Uterus (tissue), 4 donors: ENCODE data around the gene G6PC3. TPM values are rescaled to one million over a fixed set of nuclear protein-coding genes. Genes with fewer than 3 reads are reported as not detected.
A peak's percentile ranks its signal among the peaks of the same experiment; 100 is the strongest.
"Not testable (repeated sequence)": the region's sequence is repeated elsewhere in the genome, so short reads cannot be mapped to it uniquely, and the experiment has no call there.

Experiments used
- DNase-seq, 2 donors: peaks; one replicate each; pipeline ENCODE4 v3.0.0-alpha.2; 2019 to 2020
- H3K27ac ChIP-seq, 2 donors: fragments of 200-600 bp; sonication (generic); 1 replicate in 1 of 2; 2 replicates in 1 of 2; pipeline ENCODE4 v1.5.1; 2016 to 2018
- H3K27me3 ChIP-seq, 2 donors: fragments of 200-600 bp; sonication (generic); one replicate each; pipeline ENCODE4 v1.5.1; 2018 to 2019; ENCODE audit warnings: control low read depth in 1 of 2
- H3K36me3 ChIP-seq, 2 donors: fragments of 200-600 bp; sonication (generic); one replicate each; pipeline ENCODE4 v1.5.1; 2019; ENCODE audit warnings: control low read depth in 1 of 2
- H3K4me1 ChIP-seq, 2 donors: fragments of 200-600 bp; sonication (generic); one replicate each; pipeline ENCODE4 v1.5.1; 2018 to 2019; ENCODE audit warnings: control low read depth in 1 of 2
- H3K4me3 ChIP-seq, 2 donors: fragments of 200-600 bp; sonication (generic); 1 replicate in 1 of 2; 2 replicates in 1 of 2; pipeline ENCODE4 v1.5.1; 2018 to 2019; ENCODE audit warnings: mild to moderate bottlenecking in 1 of 2
- H3K9me3 ChIP-seq, 2 donors: fragments of 200-600 bp; sonication (generic); one replicate each; pipeline ENCODE4 v1.5.1; 2019; ENCODE audit warnings: control low read depth in 1 of 2
- POLR2A ChIP-seq, 2 donors: fragments of 450-650 bp; IDR thresholded peaks; one replicate each; pipeline ENCODE4 v1.6.1; 2016; ENCODE audit warnings: antibody characterized with exemption in 2 of 2, mild to moderate bottlenecking in 1 of 2, moderate library complexity in 1 of 2
- intact Hi-C: fragments of 100-400 bp; cut with DNase I; formaldehyde crosslinking; loops from one replicate; pipeline ENCODE4 v1.15.1; 2023; ENCODE audit warnings: low total_unique reads
- total RNA-seq, 4 donors: library from RNA; depleted of rRNA in 3 of 4; stranded (reverse); fragments of >200 nt in 3 of 4; gene quantifications; one replicate each; pipeline versions ENCODE4 v1.1.0 to v1.2.4, GENCODE V29; 2014 to 2023
- TF ChIP-seq, protein P1 (sequence below), 4 experiments: fragments of 200-600 bp in 2 of 4; fragments of 450-650 bp in 2 of 4; sonication (generic) in 2 of 4; IDR thresholded peaks; one replicate each; pipeline ENCODE4 v1.5.1; 2016 to 2019; ENCODE audit warnings: antibody characterized with exemption in 4 of 4, mild to moderate bottlenecking in 2 of 4, moderate library complexity in 1 of 4
- donor health status: DM: yes; HTN: yes; CAD: no.

The G6PC3 gene
- total RNA-seq, 4 donors from 2014 or later, result 12.4 to 66.3 (median 33.8) TPM

- Histone ChIP-seq H3K4me3 (peak overlapping the region in 1 of 2 donors; percentile 16), H3K27ac (peak overlapping the region; percentile 80 to 91), H3K9me3 (no peaks in the 10 kb centered on the region), H3K27me3 (no peaks in the 10 kb centered on the region), H3K4me1 (peaks cover 5 to 9% of the 10 kb centered on the region in 2 donors), H3K36me3 (no peaks in the 10 kb centered on the region)
- DNase-seq, result no peak
- TF ChIP-seq, protein P1, sequence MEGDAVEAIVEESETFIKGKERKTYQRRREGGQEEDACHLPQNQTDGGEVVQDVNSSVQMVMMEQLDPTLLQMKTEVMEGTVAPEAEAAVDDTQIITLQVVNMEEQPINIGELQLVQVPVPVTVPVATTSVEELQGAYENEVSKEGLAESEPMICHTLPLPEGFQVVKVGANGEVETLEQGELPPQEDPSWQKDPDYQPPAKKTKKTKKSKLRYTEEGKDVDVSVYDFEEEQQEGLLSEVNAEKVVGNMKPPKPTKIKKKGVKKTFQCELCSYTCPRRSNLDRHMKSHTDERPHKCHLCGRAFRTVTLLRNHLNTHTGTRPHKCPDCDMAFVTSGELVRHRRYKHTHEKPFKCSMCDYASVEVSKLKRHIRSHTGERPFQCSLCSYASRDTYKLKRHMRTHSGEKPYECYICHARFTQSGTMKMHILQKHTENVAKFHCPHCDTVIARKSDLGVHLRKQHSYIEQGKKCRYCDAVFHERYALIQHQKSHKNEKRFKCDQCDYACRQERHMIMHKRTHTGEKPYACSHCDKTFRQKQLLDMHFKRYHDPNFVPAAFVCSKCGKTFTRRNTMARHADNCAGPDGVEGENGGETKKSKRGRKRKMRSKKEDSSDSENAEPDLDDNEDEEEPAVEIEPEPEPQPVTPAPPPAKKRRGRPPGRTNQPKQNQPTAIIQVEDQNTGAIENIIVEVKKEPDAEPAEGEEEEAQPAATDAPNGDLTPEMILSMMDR (IDR thresholded peaks at IDR 0.05), result no peak
- intact Hi-C loops, result no loop called here
Observed at GRCh38 chr17:44095388-44095646, 24.8 kb downstream of the G6PC3 start.

- Histone ChIP-seq H3K4me1 (peaks cover 5 to 9% of the 10 kb centered on the region in 2 donors), H3K36me3 (no peaks in the 10 kb centered on the region), H3K4me3 (peak overlapping the region in 1 of 2 donors; percentile 16), H3K27ac (peak overlapping the region; percentile 80 to 91), H3K27me3 (no peaks in the 10 kb centered on the region), H3K9me3 (no peaks in the 10 kb centered on the region)
- intact Hi-C loops, result no loop called here
- DNase-seq, result peak; percentile 72 to 76
- no peak for TF ChIP-seq POLR2A (IDR thresholded peaks at IDR 0.05)
- TF ChIP-seq, protein P1 (IDR thresholded peaks at IDR 0.05), result peak in 3 of 4 experiments; percentile 6 to 41 (median 40)
Observed at GRCh38 chr17:44095647-44096496, 25.3 kb downstream of the G6PC3 start.

GRCh38 chr17:44097110-44097958, 26.8 kb downstream of the G6PC3 start:
- Histone ChIP-seq H3K27ac (peak overlapping the region; percentile 80 to 91), H3K36me3 (no peaks in the 10 kb centered on the region), H3K9me3 (no peaks in the 10 kb centered on the region), H3K27me3 (no peaks in the 10 kb centered on the region), H3K4me1 (peaks cover 5 to 9% of the 10 kb centered on the region in 2 donors), H3K4me3 (no peak overlapping the region)
- intact Hi-C loops, result no loop called here
- no peak for TF ChIP-seq POLR2A (IDR thresholded peaks at IDR 0.05)
- TF ChIP-seq, protein P1 (IDR thresholded peaks at IDR 0.05), result no peak
- no peak for DNase-seq

DNA sequence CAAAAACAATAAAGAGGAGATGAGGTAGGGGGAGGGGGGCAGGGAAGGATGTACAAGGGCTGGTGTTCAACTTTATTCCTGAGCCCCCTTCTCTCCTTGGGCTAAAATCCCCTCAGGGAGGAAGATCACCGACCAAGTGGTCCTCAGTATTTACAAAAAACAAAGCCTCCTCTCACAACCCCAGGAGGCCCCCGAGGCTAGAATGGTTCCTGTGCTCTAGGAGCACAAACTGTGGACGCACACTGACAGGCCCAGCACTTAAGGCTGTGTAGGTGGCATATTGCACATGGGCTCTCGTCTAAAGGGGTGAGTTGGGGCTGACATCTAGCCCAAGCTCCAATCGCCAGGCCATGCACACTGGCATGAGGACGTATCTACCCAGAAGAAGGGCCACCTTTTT, 31.3 kb downstream of the G6PC3 start:
- H3K9me3 ChIP-seq, H3K27me3 ChIP-seq, intact Hi-C loops, DNase-seq, H3K36me3 ChIP-seq, H3K4me3 ChIP-seq, H3K27ac ChIP-seq, H3K4me1 ChIP-seq: not testable (repeated sequence)

GRCh38 chr17:44102849-44103622, 32.5 kb downstream of the G6PC3 start:
- TF ChIP-seq POLR2A (IDR thresholded peaks at IDR 0.05), result no peak
- TF ChIP-seq, protein P1 (IDR thresholded peaks at IDR 0.05), result no peak
- Histone ChIP-seq H3K36me3 (no peaks in the 10 kb centered on the region), H3K9me3 (no peaks in the 10 kb centered on the region), H3K4me1 (peaks cover 1 to 5% of the 10 kb centered on the region in 2 donors), H3K4me3 (no peak overlapping the region), H3K27me3 (no peaks in the 10 kb centered on the region), H3K27ac (no peak overlapping the region)
- no peak for DNase-seq
- intact Hi-C loops, result no loop called here
